GM21737 (cell line): ENCODE data around the gene SCGB1C1.
"Not testable (repeated sequence)": the region's sequence is repeated elsewhere in the genome, so short reads cannot be mapped to it uniquely, and the experiment has no call there.

ENCODE experiments used
- ATAC-seq: cut with Tn5 transposase; IDR thresholded peaks from one replicate; pipeline ENCODE4 v1.9.1; 2021; ENCODE audit warnings: mild to moderate bottlenecking, moderate library complexity; ENCODE audit not compliant: unreplicated experiment

The SCGB1C1 gene

DNA sequence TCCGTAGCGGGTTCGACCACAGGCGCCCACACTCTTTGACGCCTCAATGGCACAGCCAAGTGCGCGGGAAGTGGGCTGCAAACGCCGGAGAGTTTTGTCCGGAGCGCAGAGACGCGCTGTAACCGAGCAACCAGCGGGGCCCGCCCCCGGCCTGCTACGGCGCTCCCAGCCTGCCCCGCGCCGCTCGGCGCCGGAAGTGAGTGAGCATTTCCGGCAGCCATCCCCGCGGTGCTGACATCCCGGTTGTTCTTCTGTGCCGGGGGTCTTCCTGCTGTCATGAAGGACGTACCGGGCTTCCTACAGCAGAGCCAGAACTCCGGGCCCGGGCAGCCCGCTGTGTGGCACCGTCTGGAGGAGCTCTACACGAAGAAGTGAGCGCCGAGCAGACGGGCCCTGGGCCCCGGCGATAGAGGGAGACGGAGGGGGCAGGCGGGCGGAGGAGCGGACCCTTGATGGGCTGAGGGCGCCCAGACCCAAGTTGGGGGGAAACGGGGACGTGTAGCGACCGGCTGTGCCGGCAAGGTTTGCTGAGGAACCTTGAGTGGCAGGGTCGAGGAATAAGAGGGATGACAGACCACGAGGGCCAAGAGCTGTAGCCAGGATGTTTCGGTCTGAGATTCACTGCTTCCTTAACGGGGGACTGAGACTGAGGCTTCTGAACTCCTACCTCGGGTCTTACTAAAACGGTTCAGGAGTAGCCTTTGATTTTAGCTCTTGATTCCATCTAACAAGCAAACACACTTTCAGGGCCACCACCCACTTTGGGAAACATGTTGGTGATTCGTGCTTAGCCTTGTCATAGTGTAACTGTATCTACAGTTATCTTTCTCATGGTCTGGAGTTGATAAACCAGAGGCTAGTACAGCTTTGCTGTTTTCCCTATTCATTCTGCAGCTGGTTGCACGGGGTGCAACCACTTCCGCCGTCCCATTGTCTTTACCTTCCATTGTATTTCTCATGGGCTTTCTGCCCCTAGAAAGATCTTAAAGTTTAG lies 44.2 kb downstream of the SCGB1C1 start, which contains the start of gene PSMD13:
Gene PSMD13 (plus strand): TSS at position 203 of the 994 bp plus-strand sequence. CDS start 74 bp downstream, at position 277.
- ATAC-seq: peak; percentile 78

DNA sequence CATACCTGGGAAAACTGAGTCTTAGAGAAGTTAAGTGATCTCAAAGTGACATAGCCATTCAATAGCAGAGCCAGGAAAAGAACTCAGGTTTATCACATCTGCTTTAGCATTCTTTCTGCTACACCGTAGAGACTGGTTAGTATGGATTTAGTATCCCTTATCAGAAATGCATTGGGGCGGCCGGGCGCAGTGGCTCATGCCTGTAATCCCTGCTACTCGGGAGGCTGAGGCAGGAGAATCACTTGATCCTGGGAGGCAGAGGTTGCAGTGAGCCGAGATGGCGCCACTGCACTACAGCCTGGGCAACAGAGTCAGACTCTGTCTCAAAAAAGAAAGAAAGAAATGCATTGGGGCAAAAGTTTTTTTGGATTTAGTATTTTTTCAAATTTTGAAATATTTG lies 45.5 kb downstream of the SCGB1C1 start:
- ATAC-seq: not testable (repeated sequence)

DNA sequence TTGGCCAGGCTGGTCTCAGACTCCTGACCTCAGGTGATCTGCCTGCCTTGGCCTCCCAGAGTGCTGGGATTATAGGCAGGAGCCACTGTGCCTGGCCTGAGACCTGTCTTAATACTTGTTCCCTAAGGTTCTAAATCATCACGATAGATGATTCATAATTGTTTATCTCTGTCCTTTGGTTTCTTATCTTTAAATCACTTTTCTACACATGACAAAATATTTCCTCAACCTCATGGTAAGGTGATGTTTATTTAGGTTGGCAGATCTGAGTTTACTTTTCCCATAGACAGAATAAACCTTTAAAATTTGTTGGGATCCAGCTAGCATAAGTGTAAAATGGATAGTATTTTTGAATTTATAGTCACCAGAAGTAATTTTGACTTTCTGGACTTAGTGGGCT lies 47.4 kb downstream of the SCGB1C1 start:
- no peak for ATAC-seq

DNA sequence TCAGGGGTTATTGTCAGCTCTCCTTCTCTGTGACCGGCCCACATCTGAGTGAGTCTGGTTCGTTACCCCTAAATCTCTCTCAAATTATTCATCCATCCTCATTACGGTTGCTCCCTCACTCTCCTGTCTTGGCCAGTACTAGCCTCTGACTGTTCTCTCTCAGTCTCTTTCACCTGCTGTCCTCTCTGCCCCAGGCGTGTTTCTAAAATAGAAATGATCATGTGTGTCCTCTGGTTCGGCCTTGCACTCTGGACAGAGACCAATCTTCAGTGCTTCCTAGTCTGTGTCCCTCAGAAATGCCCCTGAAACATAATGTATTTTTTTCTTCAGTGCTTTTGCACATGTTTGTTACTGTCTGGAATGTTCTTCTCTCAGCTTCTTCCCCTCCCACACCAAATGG lies 48.8 kb downstream of the SCGB1C1 start:
- ATAC-seq: no peak
